Measurements from ENCODE around the gene USP13.

- TF ChIP-seq CTCF (IDR thresholded peaks at IDR 0.05) (no peak), POLR2A (IDR thresholded peaks at IDR 0.05) (no peak)
Measured at GRCh38 chr3:179732661-179733348, 80.0 kb downstream of the USP13 start.
